ENCODE data around the gene NPTX2.

NPTX2 gene, protein sequence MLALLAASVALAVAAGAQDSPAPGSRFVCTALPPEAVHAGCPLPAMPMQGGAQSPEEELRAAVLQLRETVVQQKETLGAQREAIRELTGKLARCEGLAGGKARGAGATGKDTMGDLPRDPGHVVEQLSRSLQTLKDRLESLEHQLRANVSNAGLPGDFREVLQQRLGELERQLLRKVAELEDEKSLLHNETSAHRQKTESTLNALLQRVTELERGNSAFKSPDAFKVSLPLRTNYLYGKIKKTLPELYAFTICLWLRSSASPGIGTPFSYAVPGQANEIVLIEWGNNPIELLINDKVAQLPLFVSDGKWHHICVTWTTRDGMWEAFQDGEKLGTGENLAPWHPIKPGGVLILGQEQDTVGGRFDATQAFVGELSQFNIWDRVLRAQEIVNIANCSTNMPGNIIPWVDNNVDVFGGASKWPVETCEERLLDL

DNA sequence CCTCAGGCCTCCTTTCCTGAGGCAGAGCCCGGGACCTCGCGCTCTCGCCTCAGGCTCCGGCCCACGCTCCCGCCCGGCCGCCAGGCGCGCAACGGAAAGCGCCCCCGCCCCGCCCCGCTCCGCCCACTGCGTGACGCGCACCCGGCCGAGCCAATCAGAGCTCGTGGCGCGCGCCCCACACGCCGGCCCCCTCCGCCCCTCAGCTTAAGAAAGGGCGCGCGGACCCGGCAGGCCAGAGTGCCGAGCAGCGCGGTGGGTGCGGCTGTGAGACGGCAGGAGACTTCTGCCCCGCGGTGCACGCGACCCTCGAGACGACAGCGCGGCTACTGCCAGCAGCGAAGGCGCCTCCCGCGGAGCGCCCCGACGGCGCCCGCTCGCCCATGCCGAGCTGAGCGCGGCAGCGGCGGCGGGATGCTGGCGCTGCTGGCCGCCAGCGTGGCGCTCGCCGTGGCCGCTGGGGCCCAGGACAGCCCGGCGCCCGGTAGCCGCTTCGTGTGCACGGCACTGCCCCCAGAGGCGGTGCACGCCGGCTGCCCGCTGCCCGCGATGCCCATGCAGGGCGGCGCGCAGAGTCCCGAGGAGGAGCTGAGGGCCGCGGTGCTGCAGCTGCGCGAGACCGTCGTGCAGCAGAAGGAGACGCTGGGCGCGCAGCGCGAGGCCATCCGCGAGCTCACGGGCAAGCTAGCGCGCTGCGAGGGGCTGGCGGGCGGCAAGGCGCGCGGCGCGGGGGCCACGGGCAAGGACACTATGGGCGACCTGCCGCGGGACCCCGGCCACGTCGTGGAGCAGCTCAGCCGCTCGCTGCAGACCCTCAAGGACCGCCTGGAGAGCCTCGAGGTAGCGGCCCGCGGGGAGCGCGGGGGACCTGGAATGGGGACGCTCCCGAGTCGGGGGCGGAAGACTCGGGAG lies at the start of gene NPTX2:
NPTX2 (plus strand) TSS at position 235 of the 909 bp plus-strand sequence; CDS start at position 412, 177 bp downstream.
- TF ChIP-seq, protein P1, sequence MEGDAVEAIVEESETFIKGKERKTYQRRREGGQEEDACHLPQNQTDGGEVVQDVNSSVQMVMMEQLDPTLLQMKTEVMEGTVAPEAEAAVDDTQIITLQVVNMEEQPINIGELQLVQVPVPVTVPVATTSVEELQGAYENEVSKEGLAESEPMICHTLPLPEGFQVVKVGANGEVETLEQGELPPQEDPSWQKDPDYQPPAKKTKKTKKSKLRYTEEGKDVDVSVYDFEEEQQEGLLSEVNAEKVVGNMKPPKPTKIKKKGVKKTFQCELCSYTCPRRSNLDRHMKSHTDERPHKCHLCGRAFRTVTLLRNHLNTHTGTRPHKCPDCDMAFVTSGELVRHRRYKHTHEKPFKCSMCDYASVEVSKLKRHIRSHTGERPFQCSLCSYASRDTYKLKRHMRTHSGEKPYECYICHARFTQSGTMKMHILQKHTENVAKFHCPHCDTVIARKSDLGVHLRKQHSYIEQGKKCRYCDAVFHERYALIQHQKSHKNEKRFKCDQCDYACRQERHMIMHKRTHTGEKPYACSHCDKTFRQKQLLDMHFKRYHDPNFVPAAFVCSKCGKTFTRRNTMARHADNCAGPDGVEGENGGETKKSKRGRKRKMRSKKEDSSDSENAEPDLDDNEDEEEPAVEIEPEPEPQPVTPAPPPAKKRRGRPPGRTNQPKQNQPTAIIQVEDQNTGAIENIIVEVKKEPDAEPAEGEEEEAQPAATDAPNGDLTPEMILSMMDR (IDR thresholded peaks at IDR 0.05) = no peak
- Histone ChIP-seq H3K79me2 (no peaks in the 10 kb centered on the region), H3K4me1 (no peaks in the 10 kb centered on the region), H3K4me2 (ENCODE audit: low read length) (peak within 1 kb of the TSS; percentile 54), H2AFZ (peak within 1 kb of the TSS; percentile 79), H3K27me3 (ENCODE audit: control insufficient read depth, insufficient read depth, low read length) (peaks cover 11% of the 10 kb centered on the region), H3K27ac (no peak within 1 kb of the TSS), H3K36me3 (ENCODE audit: control insufficient read depth, insufficient read depth, low read length) (no peaks in the 10 kb centered on the region), H3K9ac (no peak within 1 kb of the TSS), H3K9me3 (ENCODE audit: control insufficient read depth, low read length) (no peaks in the 10 kb centered on the region), H3K4me3 (ENCODE audit: low read depth, low read length) (no peak within 1 kb of the TSS)

DNA sequence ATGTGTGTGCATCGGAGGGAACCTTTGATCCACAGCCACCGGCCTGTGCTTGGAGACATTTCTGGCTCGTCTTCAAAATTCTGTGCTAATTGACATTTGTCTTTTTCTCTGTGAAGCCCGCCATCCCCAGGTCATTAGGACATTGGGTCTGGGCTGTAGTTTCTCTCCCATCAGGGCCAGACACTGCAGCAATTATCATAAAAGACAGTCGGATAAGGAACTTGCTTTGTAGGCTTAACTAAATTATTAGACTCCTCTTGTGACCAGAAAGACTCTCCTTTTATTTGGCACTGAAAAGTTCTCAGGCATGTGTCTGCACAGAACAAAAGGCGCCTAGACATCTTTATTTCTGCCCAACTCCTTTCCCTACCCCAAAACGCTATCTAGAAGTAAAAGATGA lies 49.1 kb upstream of the NPTX2 start:
- no peaks in the 10 kb centered on the region for H3K36me3 ChIP-seq (ENCODE audit: control insufficient read depth, insufficient read depth, low read length)
- H2AFZ ChIP-seq = no peak overlapping the region
- H3K9me3 ChIP-seq (ENCODE audit: control insufficient read depth, low read length) = no peaks in the 10 kb centered on the region
- H3K4me1 ChIP-seq = no peaks in the 10 kb centered on the region
- no peak overlapping the region for H3K4me3 ChIP-seq (ENCODE audit: low read depth, low read length)
- TF ChIP-seq, protein P1 (IDR thresholded peaks at IDR 0.05) = no peak
- no peak overlapping the region for H3K9ac ChIP-seq
- H3K4me2 ChIP-seq (ENCODE audit: low read length) = no peak overlapping the region
- H3K79me2 ChIP-seq = no peaks in the 10 kb centered on the region
- H3K27me3 ChIP-seq (ENCODE audit: control insufficient read depth, insufficient read depth, low read length) = no peaks in the 10 kb centered on the region
- no peak overlapping the region for H3K27ac ChIP-seq

DNA sequence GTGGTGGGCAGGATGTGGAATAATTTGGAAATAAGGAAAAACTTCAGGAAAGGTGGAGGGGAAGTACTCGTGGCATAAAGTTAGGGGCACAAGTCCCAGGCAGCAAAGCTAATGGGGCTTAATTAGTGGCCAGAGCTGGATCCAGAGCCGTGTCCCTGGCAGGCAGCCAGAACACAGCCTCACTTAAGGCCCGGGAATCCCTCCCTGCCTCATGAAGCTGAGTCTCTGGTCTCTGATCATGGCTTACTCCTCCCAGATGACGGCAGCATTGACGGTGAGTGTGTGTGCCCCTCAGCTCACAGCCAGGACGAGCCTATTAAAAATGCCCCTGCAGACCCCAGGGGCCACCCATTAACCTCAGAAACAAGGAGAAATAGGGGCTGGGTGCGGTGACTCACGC lies 48.2 kb upstream of the NPTX2 start:
- TF ChIP-seq, protein P1 (IDR thresholded peaks at IDR 0.05) = no peak
- H3K36me3 ChIP-seq (ENCODE audit: control insufficient read depth, insufficient read depth, low read length) = no peaks in the 10 kb centered on the region
- H3K9me3 ChIP-seq (ENCODE audit: control insufficient read depth, low read length) = no peaks in the 10 kb centered on the region
- H3K27ac ChIP-seq = no peak overlapping the region
- H3K4me3 ChIP-seq (ENCODE audit: low read depth, low read length) = no peak overlapping the region
- H3K9ac ChIP-seq = no peak overlapping the region
- no peak overlapping the region for H3K4me2 ChIP-seq (ENCODE audit: low read length)
- H3K27me3 ChIP-seq (ENCODE audit: control insufficient read depth, insufficient read depth, low read length) = no peaks in the 10 kb centered on the region
- no peaks in the 10 kb centered on the region for H3K4me1 ChIP-seq
- no peaks in the 10 kb centered on the region for H3K79me2 ChIP-seq
- H2AFZ ChIP-seq = no peak overlapping the region

DNA sequence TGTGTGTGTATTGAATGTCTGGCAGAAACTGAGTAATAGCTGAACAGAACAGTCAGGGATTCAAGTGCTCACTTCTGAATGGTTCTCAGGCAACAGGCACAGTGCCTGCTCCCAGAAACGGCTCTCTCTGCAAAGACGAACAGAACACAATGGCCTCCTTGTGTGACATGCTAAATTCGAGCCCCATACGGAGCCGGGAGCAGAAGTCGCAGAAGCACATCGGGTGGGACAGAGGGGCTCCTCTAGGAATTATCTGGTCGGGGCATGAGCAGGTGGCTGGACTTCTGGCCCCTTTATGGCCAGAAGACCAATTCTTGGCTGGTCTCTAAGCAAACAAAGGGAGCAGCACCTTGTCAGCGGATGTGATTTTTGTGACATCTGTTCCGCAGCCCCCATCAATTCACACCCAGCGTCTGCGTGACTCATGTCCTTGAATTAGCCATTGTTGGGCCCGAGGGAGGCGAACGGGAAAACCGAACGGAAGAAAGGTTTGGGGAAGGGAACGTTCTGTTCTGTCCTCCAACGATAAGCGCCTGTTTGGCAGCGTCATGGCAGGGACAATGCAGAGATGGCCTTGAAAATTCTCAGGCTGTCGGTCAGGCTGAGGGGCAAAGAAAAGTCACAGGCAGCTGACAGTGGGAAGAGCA lies 47.3 kb upstream of the NPTX2 start:
- no peaks in the 10 kb centered on the region for H3K4me1 ChIP-seq
- H3K9me3 ChIP-seq (ENCODE audit: control insufficient read depth, low read length) = no peaks in the 10 kb centered on the region
- no peak overlapping the region for H3K9ac ChIP-seq
- H3K27ac ChIP-seq = no peak overlapping the region
- no peak overlapping the region for H3K4me3 ChIP-seq (ENCODE audit: low read depth, low read length)
- H3K79me2 ChIP-seq = no peaks in the 10 kb centered on the region
- no peak overlapping the region for H3K4me2 ChIP-seq (ENCODE audit: low read length)
- H3K27me3 ChIP-seq (ENCODE audit: control insufficient read depth, insufficient read depth, low read length) = no peaks in the 10 kb centered on the region
- no peak overlapping the region for H2AFZ ChIP-seq
- TF ChIP-seq, protein P1 (IDR thresholded peaks at IDR 0.05) = no peak
- no peaks in the 10 kb centered on the region for H3K36me3 ChIP-seq (ENCODE audit: control insufficient read depth, insufficient read depth, low read length)
